Stimulated activated effector memory CD8-positive, alpha-beta T cell treated with anti-CD3 and anti-CD28 coated beads, Interleukin-12 subunit alpha, Interleukin-12 subunit beta, amount 100 ng/mL, for 72 hours (primary cell): ENCODE measurements around the gene LRRC63.
"Not testable (repeated sequence)": the region's sequence is repeated elsewhere in the genome, so short reads cannot be mapped to it uniquely, and the experiment has no call there.

ENCODE experiments used
- ATAC-seq: fragments of 150-1000 bp; cut with Tn5 transposase; 2 replicates; pipeline ENCODE4 v1.10.0; 2021
- DNase-seq, 2 donors: peaks; one replicate each; pipeline ENCODE4 v3.0.0; 2021 to 2022; ENCODE audit warnings: low spot score in 2 of 2
- H3K27ac Mint-ChIP-seq: one replicate; pipeline ENCODE4 v1.8.0; 2022; ENCODE audit warnings: mild to moderate bottlenecking, mixed read lengths
- H3K36me3 Mint-ChIP-seq: one replicate; pipeline ENCODE4 v1.8.0; 2022; ENCODE audit warnings: mild to moderate bottlenecking, mixed read lengths
- H3K4me1 Mint-ChIP-seq: one replicate; pipeline ENCODE4 v1.8.0; 2022; ENCODE audit warnings: mixed read lengths
- H3K4me3 Mint-ChIP-seq: one replicate; pipeline ENCODE4 v1.8.0; 2022; ENCODE audit warnings: mild to moderate bottlenecking, mixed read lengths
- H3K9me3 Mint-ChIP-seq: one replicate; pipeline ENCODE4 v1.8.0; 2022; ENCODE audit warnings: mixed read lengths

The LRRC63 gene

DNA sequence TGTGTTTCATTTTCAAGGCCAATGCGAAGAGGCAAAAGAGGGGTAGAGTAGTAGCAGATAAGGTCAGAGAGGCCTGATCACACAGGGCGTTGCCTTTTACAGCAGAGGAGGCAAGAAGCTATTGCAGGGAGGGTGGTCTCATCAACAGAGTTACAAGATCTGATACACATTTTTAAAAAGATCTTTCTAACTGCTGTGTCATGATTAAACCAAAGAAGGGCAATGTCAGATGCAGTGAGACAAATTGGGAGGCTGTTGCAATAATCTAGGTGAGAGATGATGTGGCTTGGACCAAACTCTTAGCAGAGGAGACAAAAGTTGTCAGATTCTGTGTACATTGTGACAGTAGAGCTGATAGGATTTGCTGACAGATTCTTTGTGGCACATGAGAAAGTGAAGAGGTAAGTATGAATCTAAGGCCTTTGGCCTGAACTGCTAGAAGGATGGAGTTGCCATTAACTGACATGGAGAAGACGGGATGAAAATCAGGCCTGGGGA lies 13.0 kb upstream of the LRRC63 start:
- ATAC-seq (no peak), DNase-seq (no peak)
- Mint-ChIP-seq H3K4me1 (peaks cover 28% of the 10 kb centered on the region), H3K27ac (no peak overlapping the region), H3K4me3 (no peak overlapping the region), H3K9me3 (no peaks in the 10 kb centered on the region), H3K36me3 (no peaks in the 10 kb centered on the region)

DNA sequence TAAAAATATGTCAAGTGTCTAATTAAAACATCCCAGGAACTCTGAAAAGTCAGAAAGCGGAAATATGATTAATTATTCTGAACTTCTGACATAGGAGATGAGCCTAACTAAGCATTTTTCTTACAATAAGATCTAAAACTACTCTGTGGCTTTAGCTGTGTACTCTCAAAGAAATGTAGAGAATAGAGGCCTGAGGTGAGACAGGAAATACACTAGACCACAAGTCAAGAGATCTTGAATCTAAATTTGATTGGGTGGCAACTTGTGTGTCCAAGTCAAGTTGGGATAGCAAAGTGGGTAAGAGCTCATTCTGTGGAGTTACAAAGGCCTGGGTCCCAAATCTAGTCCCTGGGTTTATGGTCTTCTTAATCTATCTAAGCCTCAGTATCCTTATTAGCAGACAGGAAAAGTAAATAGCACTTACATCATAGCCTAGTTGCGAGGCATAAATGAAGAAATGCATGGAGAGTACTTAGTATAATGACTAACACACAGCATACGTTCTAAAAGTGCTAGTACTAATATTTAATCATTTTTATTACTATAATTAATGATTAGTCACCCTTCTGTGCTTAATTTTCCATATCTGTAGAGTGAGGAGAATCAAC lies 9.4 kb upstream of the LRRC63 start:
- no peaks in the 10 kb centered on the region for H3K9me3 Mint-ChIP-seq
- ATAC-seq (peak; percentile 86), DNase-seq (no peak)
- peaks cover 43% of the 10 kb centered on the region for H3K4me1 Mint-ChIP-seq
- no peaks in the 10 kb centered on the region for H3K36me3 Mint-ChIP-seq
- no peak overlapping the region for H3K4me3 Mint-ChIP-seq
- H3K27ac Mint-ChIP-seq, result peak overlapping the region; percentile 67

DNA sequence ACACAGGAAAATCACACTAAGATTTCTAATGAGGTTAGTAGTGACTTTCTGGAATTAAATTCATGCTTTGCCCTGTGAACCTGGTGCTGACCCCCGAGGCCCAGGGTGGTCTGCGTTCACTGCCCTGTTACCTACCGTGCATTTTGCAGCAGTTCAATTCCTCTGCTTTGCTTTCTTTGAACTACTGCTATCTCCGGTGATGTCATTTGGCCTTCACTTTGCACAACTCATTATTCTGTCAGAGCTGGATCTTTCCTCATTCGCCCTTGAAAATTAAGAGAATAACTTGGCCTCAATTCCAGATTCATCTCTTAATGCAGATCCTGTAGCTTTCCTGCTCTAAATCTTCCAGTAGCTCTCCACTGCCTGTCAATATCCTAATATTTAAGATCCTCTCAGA lies 8.8 kb upstream of the LRRC63 start:
- no peak for ATAC-seq
- no peaks in the 10 kb centered on the region for H3K36me3 Mint-ChIP-seq
- H3K27ac Mint-ChIP-seq, result no peak overlapping the region
- no peak overlapping the region for H3K4me3 Mint-ChIP-seq
- DNase-seq, result no peak
- peaks cover 43% of the 10 kb centered on the region for H3K4me1 Mint-ChIP-seq
- H3K9me3 Mint-ChIP-seq, result no peaks in the 10 kb centered on the region

DNA sequence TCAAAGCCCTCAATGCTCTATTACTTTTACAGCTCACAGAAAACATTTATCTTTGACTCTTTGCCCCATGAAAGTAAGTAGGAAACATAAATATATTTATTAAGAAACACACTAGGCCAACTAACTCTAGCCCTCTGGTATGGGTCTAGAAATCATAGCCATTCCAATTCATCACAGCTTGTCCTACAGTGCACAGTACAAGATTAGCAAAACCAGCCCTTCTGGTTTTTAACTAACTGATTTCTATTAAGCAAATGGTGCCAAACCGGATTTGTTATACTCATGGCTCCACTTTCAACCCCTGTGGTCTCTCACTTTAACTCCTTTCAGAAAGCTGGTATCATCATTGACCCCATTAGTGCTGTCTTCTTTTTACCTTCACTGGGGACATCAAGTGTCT lies 5.6 kb upstream of the LRRC63 start:
- Mint-ChIP-seq H3K27ac (peak overlapping the region; percentile 50), H3K4me1 (peaks cover 35% of the 10 kb centered on the region), H3K36me3 (no peaks in the 10 kb centered on the region), H3K4me3 (no peak overlapping the region), H3K9me3 (no peaks in the 10 kb centered on the region)
- DNase-seq, result no peak
- peak; percentile 33 for ATAC-seq

DNA sequence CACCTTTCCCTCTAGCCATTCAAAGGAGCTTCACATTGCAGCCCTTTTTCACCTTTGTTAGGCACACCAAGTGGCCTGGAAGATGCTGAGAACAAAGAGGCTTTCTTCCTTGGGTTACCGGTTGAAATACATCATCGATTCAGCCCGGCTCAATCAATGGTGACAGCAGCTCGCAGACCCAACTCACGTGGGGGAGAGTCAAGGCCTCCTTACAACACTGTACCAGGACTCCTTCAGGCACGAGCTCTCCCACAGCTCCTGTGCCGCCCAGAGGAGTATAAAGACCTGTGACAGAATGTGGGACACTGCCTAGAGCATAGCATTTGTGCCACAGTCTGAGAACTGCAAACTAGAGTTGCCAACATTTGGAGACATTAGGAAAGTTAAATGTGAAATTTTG lies 3.9 kb upstream of the LRRC63 start:
- Mint-ChIP-seq H3K9me3 (no peaks in the 10 kb centered on the region), H3K36me3 (no peaks in the 10 kb centered on the region), H3K4me3 (no peak overlapping the region), H3K27ac (no peak overlapping the region), H3K4me1 (peaks cover 32% of the 10 kb centered on the region)
- ATAC-seq, result no peak
- DNase-seq, result no peak

DNA sequence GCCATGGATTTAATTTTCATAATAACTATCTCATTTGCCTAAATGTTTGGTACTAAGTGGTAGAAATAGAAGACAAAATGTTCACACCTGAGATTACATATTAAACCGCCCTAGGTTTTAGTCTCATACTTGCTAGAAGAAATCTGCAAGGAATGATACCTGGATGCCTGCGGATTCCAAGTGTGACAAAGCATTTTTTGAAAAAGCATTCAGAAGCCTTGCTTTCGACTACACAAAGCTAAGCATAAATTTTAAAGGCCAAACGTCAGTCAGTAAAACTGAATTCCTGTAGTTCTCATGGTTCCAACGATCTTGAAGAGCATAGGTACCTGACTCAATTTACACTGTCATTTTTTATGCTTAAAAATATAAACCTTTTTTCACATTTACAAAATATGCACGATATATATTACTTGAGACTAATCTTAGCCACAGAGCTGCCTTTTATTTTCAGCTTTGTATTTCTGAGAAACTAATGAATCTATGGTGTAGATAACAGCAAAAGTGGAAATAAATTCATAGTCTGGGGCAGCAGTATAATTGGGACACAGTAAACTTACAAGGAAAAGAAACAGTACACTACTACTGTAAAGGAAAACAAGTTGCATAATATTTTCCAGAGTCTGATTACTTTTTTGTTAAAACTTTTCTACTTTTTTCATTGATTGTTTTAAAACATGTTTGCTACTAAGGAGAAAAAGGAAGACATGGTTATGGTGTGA lies 1.2 kb upstream of the LRRC63 start:
- DNase-seq (no peak), ATAC-seq (no peak)
- peak overlapping the region; percentile 78 for H3K4me3 Mint-ChIP-seq
- H3K4me1 Mint-ChIP-seq, result peaks cover 22% of the 10 kb centered on the region
- H3K36me3 Mint-ChIP-seq, result no peaks in the 10 kb centered on the region
- H3K9me3 Mint-ChIP-seq, result no peaks in the 10 kb centered on the region
- H3K27ac Mint-ChIP-seq, result peak overlapping the region; percentile 87

DNA sequence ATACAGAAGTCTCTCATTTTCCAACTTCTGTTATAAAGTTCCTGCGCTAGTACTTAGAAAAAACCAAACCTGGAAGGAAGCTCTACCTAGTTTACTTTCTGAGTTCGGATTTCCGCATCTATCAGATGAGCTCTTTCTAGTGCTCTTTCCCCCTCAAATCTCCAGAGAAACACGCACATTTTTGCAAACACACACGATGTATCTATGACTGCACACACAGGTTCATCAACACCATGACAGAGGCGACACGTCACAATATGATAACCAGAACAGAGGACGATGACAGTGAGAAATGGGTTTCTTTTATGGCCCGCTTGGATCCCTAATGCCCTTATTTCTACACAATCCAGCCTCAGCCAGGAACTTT lies 629 bp upstream of the LRRC63 start:
- Mint-ChIP-seq H3K9me3 (no peaks in the 10 kb centered on the region), H3K4me1 (peaks cover 16% of the 10 kb centered on the region), H3K27ac (peak overlapping the region; percentile 87), H3K4me3 (peak overlapping the region; percentile 78), H3K36me3 (no peaks in the 10 kb centered on the region)
- ATAC-seq (peak; percentile 79), DNase-seq (peak; percentile 12 to 59)

DNA sequence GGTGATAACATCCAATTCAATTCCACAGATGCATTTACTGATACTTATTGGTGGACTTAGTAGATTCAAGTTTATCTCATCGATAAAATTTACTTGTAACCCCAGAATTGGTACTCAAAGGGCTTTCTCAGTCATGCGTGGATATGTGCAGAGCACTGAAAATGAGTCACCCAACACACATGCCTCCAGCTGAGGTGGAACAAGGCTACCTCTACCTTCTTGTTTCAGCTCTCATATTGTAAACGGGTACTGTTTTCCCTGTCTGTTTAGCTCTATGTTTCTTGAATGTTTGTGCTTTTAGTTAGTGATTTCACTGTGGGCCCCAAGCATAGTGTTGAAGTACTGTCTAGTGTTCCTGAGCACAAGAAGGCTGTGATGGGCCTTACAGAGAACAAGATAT lies 1.5 kb downstream of the LRRC63 start:
- Mint-ChIP-seq H3K4me1 (peaks cover 11% of the 10 kb centered on the region), H3K27ac (no peak overlapping the region), H3K36me3 (no peaks in the 10 kb centered on the region), H3K4me3 (no peak overlapping the region), H3K9me3 (no peaks in the 10 kb centered on the region)
- ATAC-seq (no peak), DNase-seq (no peak)

DNA sequence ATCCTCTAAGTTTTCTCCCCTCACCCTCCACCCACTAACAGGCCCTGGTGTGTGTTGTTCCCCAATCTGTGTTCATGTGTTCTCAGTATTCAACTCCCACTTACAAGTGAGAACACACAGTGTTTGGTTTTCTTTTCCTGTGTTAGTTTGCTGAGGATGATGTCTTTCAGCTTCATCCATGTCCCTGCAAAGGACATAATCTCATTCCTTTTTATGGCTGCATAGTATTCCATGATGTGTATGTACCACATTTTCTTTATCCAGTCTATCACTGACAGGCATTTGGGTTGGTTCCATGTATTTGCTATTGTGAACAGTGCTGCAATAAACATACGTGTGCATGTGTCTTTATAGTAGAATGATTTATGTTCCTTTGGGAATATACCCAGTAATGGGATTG lies 3.0 kb downstream of the LRRC63 start:
- not testable (repeated sequence) for H3K9me3 Mint-ChIP-seq, H3K4me3 Mint-ChIP-seq, DNase-seq, ATAC-seq, H3K27ac Mint-ChIP-seq, H3K36me3 Mint-ChIP-seq
- H3K4me1 Mint-ChIP-seq, result peaks cover 11% of the 10 kb centered on the region

DNA sequence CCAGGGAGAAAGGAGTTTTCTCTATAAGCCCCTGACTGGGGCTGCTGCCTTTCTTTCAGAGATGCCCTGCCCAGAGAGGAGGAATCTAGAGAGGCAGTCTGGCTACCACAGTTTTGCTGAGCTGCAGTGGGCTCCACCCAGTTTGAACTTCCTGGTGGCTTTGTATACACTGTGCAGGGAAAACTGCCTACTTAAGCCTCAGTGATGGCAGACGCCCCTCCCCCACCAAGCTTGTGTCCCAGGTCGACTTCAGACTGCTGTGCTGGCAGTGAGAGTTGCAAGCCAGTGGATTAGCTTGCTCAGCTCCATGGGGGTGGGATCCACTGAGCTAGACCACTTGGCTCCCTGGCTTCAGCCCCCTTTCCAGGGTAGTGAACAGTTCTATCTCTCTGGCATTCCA lies 8.5 kb downstream of the LRRC63 start:
- not testable (repeated sequence) for DNase-seq, H3K4me1 Mint-ChIP-seq, H3K4me3 Mint-ChIP-seq, H3K36me3 Mint-ChIP-seq, H3K27ac Mint-ChIP-seq, ATAC-seq
- H3K9me3 Mint-ChIP-seq, result peaks cover 10% of the 10 kb centered on the region

DNA sequence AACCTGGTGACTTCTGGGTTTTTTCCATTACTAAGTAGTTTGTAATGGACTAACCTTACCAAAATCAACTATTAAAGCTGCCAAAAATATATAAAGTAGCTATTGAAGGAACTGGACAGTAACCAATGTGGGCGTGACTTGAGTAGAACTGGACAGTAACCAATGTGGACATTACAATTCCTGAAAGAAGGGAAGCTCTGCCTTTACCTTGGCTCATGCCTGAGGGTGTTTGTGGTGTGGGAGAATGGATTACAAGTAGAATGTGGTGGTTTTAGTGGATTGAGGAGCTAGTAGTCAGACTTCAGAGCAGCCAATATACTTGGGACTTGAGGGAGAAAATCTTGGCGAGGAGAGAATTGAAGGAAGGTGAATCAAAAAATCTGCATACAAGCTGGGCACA lies 17.5 kb downstream of the LRRC63 start:
- Mint-ChIP-seq H3K4me3 (no peak overlapping the region), H3K27ac (no peak overlapping the region), H3K9me3 (peaks cover 11% of the 10 kb centered on the region), H3K4me1 (no peaks in the 10 kb centered on the region), H3K36me3 (no peaks in the 10 kb centered on the region)
- no peak for ATAC-seq
- no peak for DNase-seq

DNA sequence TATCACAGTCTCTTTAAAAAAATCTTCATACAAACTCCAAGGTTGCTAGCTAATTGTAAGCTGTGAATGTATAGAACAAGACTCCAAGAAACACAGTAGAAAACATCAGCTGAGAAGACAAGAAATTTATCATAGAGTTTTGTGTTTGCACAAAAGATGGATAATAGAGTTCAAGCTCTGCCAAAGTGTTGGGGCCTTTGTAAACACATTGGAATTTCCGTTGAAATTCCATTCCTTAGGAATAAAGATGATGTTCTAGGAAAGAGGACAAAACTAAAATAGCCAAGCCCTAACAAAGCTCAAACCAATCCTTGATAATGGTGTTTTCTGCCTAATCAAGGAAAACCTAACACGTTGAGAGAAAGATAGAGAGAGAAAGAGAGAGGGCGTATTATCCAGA lies 20.6 kb downstream of the LRRC63 start:
- ATAC-seq, result no peak
- no peak for DNase-seq
- peaks cover 20% of the 10 kb centered on the region for H3K9me3 Mint-ChIP-seq
- no peak overlapping the region for H3K27ac Mint-ChIP-seq
- H3K4me3 Mint-ChIP-seq, result no peak overlapping the region
- no peaks in the 10 kb centered on the region for H3K36me3 Mint-ChIP-seq
- H3K4me1 Mint-ChIP-seq, result no peaks in the 10 kb centered on the region

DNA sequence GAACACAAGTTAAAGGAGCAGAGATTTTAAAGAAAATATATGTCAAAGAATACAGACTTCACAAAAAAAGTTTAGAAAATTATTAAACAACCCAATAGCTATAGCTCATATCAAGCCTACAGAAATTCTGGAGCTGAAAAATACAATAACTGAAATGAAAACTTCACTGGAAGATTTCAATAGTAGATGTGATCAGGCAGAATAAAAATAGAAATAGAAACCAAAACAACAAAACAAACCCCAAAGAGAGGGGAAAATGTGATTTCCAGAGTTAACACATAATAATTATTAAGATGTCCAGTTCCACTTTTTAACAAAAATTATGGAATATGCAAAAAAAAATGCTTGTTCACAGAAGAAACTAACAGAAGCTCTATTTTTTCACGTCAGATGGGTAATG lies 23.6 kb downstream of the LRRC63 start:
- H3K4me1 Mint-ChIP-seq, result no peaks in the 10 kb centered on the region
- H3K4me3 Mint-ChIP-seq, result no peak overlapping the region
- peaks cover 29% of the 10 kb centered on the region for H3K9me3 Mint-ChIP-seq
- DNase-seq (no peak), ATAC-seq (no peak)
- no peaks in the 10 kb centered on the region for H3K36me3 Mint-ChIP-seq
- H3K27ac Mint-ChIP-seq, result no peak overlapping the region

DNA sequence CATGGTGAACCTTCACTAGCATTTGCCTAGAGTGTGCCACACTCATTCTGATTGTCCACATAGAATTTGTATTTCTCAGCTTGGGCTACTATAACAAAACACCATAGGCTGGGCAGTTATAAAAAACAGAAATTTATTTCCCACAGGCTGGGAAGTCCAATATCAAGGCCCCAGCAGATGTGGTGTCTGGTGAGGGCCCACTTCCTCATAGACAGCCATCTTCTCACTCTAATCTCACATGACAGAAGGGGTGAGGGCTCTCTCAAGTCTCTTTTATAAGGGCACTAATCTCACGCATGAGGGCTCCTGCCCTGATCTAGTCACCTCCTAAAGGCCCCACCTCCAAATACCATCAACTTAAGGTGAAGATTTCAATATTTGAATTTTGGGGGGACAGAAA lies 53.6 kb downstream of the LRRC63 start:
- H3K36me3 Mint-ChIP-seq, result no peaks in the 10 kb centered on the region

DNA sequence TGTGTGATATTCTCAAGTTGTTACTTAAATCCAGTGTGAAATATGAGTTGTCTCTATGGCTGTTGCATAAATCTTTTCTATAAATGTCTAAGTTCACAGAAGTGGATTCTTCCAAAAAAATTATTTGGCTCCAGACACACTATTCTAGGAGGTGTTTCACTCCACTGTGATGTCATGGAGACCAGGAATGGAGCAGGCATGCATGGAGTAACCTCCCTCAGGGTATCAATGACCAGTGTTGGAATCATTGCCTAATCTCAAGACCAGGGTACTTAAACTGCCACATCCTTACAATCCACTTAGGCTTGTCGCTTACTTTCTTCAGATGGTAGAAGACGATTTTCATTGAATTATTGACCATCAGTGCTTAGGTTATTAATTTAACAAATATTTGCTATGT lies 55.4 kb downstream of the LRRC63 start:
- no peak overlapping the region for H3K27ac Mint-ChIP-seq
- no peaks in the 10 kb centered on the region for H3K36me3 Mint-ChIP-seq
- no peaks in the 10 kb centered on the region for H3K4me1 Mint-ChIP-seq
- ATAC-seq (no peak), DNase-seq (no peak)
- no peaks in the 10 kb centered on the region for H3K9me3 Mint-ChIP-seq
- no peak overlapping the region for H3K4me3 Mint-ChIP-seq

More for the DNA sequence above, 53.6 kb downstream of the LRRC63 start:
- Mint-ChIP-seq H3K4me3 (no peak overlapping the region), H3K27ac (no peak overlapping the region), H3K9me3 (no peaks in the 10 kb centered on the region), H3K4me1 (no peaks in the 10 kb centered on the region)
- no peak for ATAC-seq
- no peak for DNase-seq

DNA sequence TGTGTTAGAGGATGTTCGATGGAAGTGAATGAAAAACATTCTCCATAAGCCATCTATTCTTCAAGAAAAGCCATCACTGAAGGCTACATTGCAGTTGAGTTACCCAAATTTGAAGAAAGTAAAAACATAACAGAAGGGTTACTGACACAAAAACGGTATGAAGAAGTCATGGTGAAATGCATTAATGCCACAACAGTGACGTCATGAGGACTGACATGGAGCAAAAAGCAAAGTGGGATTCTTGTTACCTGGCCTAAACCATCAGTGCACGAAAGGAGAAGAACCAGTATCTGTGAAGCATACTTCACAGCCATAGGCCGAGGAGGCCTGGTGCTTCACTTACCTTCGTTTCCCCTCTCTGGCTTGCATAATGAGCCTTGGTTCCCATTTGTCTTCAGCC lies 58.7 kb downstream of the LRRC63 start:
- Mint-ChIP-seq H3K4me3 (no peak overlapping the region), H3K36me3 (no peaks in the 10 kb centered on the region), H3K9me3 (no peaks in the 10 kb centered on the region), H3K27ac (no peak overlapping the region), H3K4me1 (no peaks in the 10 kb centered on the region)
- ATAC-seq (no peak), DNase-seq (no peak)
